Neural progenitor cell (in vitro differentiated cells): Measurements from ENCODE around the gene COL20A1. TPM values are rescaled to one million over a fixed set of nuclear protein-coding genes. Genes with fewer than 3 reads are reported as not detected.

Experiments
- DNase-seq: peaks from one replicate; pipeline ENCODE4 v3.0.0-alpha.2; 2016; ENCODE audit warnings: low spot score
- H2AFZ ChIP-seq: fragments of 200-600 bp; sonication (generic); replicated peaks from 2 replicates; pipeline ENCODE4 v1.6.1; 2016; ENCODE audit warnings: antibody characterized with exemption
- H3F3A ChIP-seq: fragments of 200-600 bp; sonication (generic); 2 replicates; pipeline ENCODE4 v1.6.1; 2016; ENCODE audit warnings: antibody characterized with exemption, low read depth
- H3K27ac ChIP-seq: fragments of 200-600 bp; sonication (generic); 2 replicates; pipeline ENCODE4 v1.5.1; 2016; ENCODE audit warnings: mild to moderate bottlenecking
- H3K27me3 ChIP-seq: fragments of 200-600 bp; sonication (generic); 2 replicates; pipeline ENCODE4 v1.6.1; 2016; ENCODE audit warnings: mild to moderate bottlenecking, moderate library complexity
- H3K36me3 ChIP-seq: fragments of 200-600 bp; sonication (generic); 2 replicates; pipeline ENCODE4 v1.5.1; 2016
- H3K4me1 ChIP-seq: fragments of 200-600 bp; sonication (generic); 2 replicates; pipeline ENCODE4 v1.6.1; 2016; ENCODE audit warnings: mixed run types
- H3K4me2 ChIP-seq: fragments of 200-600 bp; sonication (generic); 2 replicates; pipeline ENCODE4 v1.6.1; 2016
- H3K4me3 ChIP-seq: fragments of 200-600 bp; sonication (generic); 2 replicates; pipeline ENCODE4 v1.5.1; 2016
- H3K79me2 ChIP-seq: fragments of 200-600 bp; sonication (generic); 2 replicates; pipeline ENCODE4 v1.6.1; 2016; ENCODE audit warnings: low read depth
- H3K9ac ChIP-seq: fragments of 200-600 bp; sonication (generic); 2 replicates; pipeline ENCODE4 v1.6.1; 2016
- H3K9me3 ChIP-seq: fragments of 200-600 bp; sonication (generic); 2 replicates; pipeline ENCODE4 v1.5.1; 2016; ENCODE audit warnings: low read depth
- H4K20me1 ChIP-seq: fragments of 200-600 bp; sonication (generic); 2 replicates; pipeline ENCODE4 v1.6.1; 2016; ENCODE audit warnings: low read depth
- H3K27ac Mint-ChIP-seq: 3 replicates; pipeline ENCODE4 v1.8.0; 2021; ENCODE audit warnings: mixed read lengths
- H3K27me3 Mint-ChIP-seq: 2 replicates; pipeline ENCODE4 v1.8.0; 2022; ENCODE audit warnings: low read depth, mild to moderate bottlenecking, inconsistent platforms, moderate library complexity, mixed read lengths; ENCODE audit not compliant: insufficient read depth
- H3K36me3 Mint-ChIP-seq: 3 replicates; pipeline ENCODE4 v1.8.0; 2021; ENCODE audit warnings: mixed read lengths
- H3K4me1 Mint-ChIP-seq: 3 replicates; pipeline ENCODE4 v1.8.0; 2021; ENCODE audit warnings: mixed read lengths
- H3K4me3 Mint-ChIP-seq: 3 replicates; pipeline ENCODE4 v1.8.0; 2021; ENCODE audit warnings: mild to moderate bottlenecking, moderate library complexity, mixed read lengths
- H3K9me3 Mint-ChIP-seq: 3 replicates; pipeline ENCODE4 v1.8.0; 2020; ENCODE audit warnings: mixed read lengths
- EZH2 ChIP-seq: fragments of 200-600 bp; sonication (generic); IDR thresholded peaks from 2 replicates; pipeline ENCODE4 v1.6.1; 2017; ENCODE audit warnings: antibody characterized with exemption, mild to moderate bottlenecking, moderate library complexity
- EZH2phosphoT487 ChIP-seq: fragments of 200-600 bp; sonication (generic); IDR thresholded peaks from 2 replicates; pipeline ENCODE4 v1.6.1; 2017; ENCODE audit warnings: antibody characterized with exemption
- total RNA-seq: library from RNA; depleted of rRNA; stranded (reverse); fragments of >200 nt; gene quantifications from 2 replicates; pipeline ENCODE4 v1.2.3, GENCODE V29; 2015; ENCODE audit warnings: low replicate concordance
- TF ChIP-seq, protein P1 (sequence below): fragments of 200-600 bp; sonication (generic); IDR thresholded peaks from 2 replicates; pipeline ENCODE4 v1.5.1; 2017; ENCODE audit warnings: antibody characterized with exemption, mild to moderate bottlenecking

The COL20A1 gene
- total RNA-seq, 1 donor from 2014 or later = 0.37 TPM

- H3K4me3 Mint-ChIP-seq = no peak overlapping the region
- no peaks in the 10 kb centered on the region for H3K9me3 Mint-ChIP-seq
- H3K36me3 ChIP-seq = no peaks in the 10 kb centered on the region
- H3K79me2 ChIP-seq = no peaks in the 10 kb centered on the region
- no peaks in the 10 kb centered on the region for H3K9me3 ChIP-seq
- no peaks in the 10 kb centered on the region for H3K27me3 ChIP-seq
- no peak overlapping the region for H2AFZ ChIP-seq
- H3K27ac ChIP-seq = no peak overlapping the region
- TF ChIP-seq EZH2phosphoT487 (no peak), EZH2 (no peak)
- TF ChIP-seq, protein P1, sequence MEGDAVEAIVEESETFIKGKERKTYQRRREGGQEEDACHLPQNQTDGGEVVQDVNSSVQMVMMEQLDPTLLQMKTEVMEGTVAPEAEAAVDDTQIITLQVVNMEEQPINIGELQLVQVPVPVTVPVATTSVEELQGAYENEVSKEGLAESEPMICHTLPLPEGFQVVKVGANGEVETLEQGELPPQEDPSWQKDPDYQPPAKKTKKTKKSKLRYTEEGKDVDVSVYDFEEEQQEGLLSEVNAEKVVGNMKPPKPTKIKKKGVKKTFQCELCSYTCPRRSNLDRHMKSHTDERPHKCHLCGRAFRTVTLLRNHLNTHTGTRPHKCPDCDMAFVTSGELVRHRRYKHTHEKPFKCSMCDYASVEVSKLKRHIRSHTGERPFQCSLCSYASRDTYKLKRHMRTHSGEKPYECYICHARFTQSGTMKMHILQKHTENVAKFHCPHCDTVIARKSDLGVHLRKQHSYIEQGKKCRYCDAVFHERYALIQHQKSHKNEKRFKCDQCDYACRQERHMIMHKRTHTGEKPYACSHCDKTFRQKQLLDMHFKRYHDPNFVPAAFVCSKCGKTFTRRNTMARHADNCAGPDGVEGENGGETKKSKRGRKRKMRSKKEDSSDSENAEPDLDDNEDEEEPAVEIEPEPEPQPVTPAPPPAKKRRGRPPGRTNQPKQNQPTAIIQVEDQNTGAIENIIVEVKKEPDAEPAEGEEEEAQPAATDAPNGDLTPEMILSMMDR = no peak
- no peak overlapping the region for H3K4me2 ChIP-seq
- H3K4me3 ChIP-seq = no peak overlapping the region
- no peaks in the 10 kb centered on the region for H3K4me1 Mint-ChIP-seq
- DNase-seq = no peak
- no peaks in the 10 kb centered on the region for H3F3A ChIP-seq
- no peak overlapping the region for H3K9ac ChIP-seq
- peaks cover 5% of the 10 kb centered on the region for H3K36me3 Mint-ChIP-seq
- no peaks in the 10 kb centered on the region for H3K4me1 ChIP-seq
- H4K20me1 ChIP-seq = peaks cover 3% of the 10 kb centered on the region
- H3K27ac Mint-ChIP-seq = no peak overlapping the region
- H3K27me3 Mint-ChIP-seq = peaks cover 3% of the 10 kb centered on the region
Observed at GRCh38 chr20:63284981-63285524, 7.9 kb upstream of the COL20A1 start.

GRCh38 chr20:63285636-63286615, 7.1 kb upstream of the COL20A1 start:
- TF ChIP-seq EZH2 = no peak
- TF ChIP-seq, protein P1 = no peak
- no peak for TF ChIP-seq EZH2phosphoT487
- no peaks in the 10 kb centered on the region for H3K9me3 Mint-ChIP-seq

DNA sequence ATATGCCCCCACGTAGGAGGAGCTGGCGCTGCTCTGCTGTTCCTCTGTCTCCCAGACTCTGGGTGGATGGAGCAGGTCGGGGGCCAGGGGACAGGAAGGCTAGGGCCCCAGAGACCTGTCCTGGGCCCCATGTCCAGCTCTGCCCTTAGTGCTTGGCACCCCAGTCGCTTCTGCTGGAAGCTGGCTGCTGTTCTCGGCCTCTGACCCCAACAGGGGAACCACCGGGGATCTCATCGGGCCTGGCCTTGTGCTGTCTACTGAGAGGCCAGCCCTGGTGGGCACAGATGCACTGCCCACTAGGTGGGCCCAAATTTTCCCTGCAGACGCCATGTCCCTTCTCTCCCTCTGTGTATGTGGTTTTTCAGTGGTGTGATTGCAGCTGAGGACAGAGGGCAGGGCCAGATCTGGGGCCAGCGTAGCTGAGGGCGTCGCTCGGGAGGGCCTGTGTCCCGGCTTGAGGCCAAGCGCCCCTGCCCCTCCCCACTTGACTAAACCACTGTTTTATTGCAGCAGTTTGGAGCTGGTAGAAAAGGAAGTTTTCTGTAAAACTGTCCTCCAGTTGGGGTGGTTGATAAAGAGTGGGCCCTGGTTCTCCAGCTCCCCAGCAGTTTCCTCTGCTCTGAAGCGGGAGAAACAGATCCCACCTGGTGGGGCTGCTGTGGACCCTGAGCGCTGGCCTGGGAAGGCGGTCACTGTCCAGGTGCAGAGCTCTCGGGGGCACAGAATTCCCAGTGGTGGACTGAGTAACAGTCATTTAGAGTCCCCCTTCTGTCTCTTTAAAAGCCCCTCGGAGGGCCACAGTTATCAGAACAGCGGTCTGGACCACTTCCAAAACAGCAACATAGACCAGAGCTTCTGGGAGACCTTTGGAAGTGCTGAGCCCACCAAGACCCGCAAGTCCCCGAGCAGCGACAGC, 5.9 kb upstream of the COL20A1 start:
- H4K20me1 ChIP-seq = peaks cover 6% of the 10 kb centered on the region
- no peaks in the 10 kb centered on the region for H3K9me3 ChIP-seq
- no peaks in the 10 kb centered on the region for H3K4me1 ChIP-seq
- no peak for TF ChIP-seq EZH2
- TF ChIP-seq EZH2phosphoT487 = no peak
- TF ChIP-seq, protein P1 = no peak
- Mint-ChIP-seq H3K4me3 (no peak overlapping the region), H3K27ac (no peak overlapping the region), H3K27me3 (peaks cover 3% of the 10 kb centered on the region), H3K9me3 (no peaks in the 10 kb centered on the region), H3K36me3 (peaks cover 2% of the 10 kb centered on the region), H3K4me1 (no peaks in the 10 kb centered on the region)
- H3K27me3 ChIP-seq = no peaks in the 10 kb centered on the region
- H3K36me3 ChIP-seq = no peaks in the 10 kb centered on the region
- DNase-seq = no peak
- no peaks in the 10 kb centered on the region for H3K79me2 ChIP-seq
- H2AFZ ChIP-seq = no peak overlapping the region
- H3K9ac ChIP-seq = no peak overlapping the region
- no peak overlapping the region for H3K27ac ChIP-seq
- H3K4me3 ChIP-seq = no peak overlapping the region
- H3K4me2 ChIP-seq = no peak overlapping the region
- H3F3A ChIP-seq = no peaks in the 10 kb centered on the region

More at GRCh38 chr20:63285636-63286615, 7.1 kb upstream of the COL20A1 start:
- no peak overlapping the region for H3K4me3 Mint-ChIP-seq
- H3K27me3 ChIP-seq = no peaks in the 10 kb centered on the region
- no peak overlapping the region for H3K4me2 ChIP-seq
- H3K36me3 ChIP-seq = no peaks in the 10 kb centered on the region
- H3K27ac ChIP-seq = no peak overlapping the region
- H3K4me1 ChIP-seq = no peaks in the 10 kb centered on the region
- DNase-seq = no peak
- no peaks in the 10 kb centered on the region for H3K79me2 ChIP-seq
- peaks cover 6% of the 10 kb centered on the region for H4K20me1 ChIP-seq
- H3K27me3 Mint-ChIP-seq = peaks cover 3% of the 10 kb centered on the region
- H3K36me3 Mint-ChIP-seq = peaks cover 2% of the 10 kb centered on the region
- H3K4me1 Mint-ChIP-seq = no peaks in the 10 kb centered on the region
- H3K27ac Mint-ChIP-seq = peak overlapping the region; percentile 46
- H2AFZ ChIP-seq = no peak overlapping the region
- H3F3A ChIP-seq = no peaks in the 10 kb centered on the region
- no peak overlapping the region for H3K9ac ChIP-seq
- no peaks in the 10 kb centered on the region for H3K9me3 ChIP-seq
- H3K4me3 ChIP-seq = no peak overlapping the region
